Brain pericyte (primary cell): Measurements from ENCODE around the gene CTNNA1.

Source experiments
- DNase-seq: peaks from one replicate; pipeline ENCODE4 v3.0.0-alpha.2; 2012; ENCODE audit warnings: low read depth, low spot score

Gene CTNNA1

GRCh38 chr5:138948471-138949222, 195.4 kb downstream of the CTNNA1 start:
- peak; percentile 59 for DNase-seq

GRCh38 chr5:138949223-138949574, 196.0 kb downstream of the CTNNA1 start:
- DNase-seq = no peak

- DNase-seq = no peak
These were observed 196.8 kb downstream of the CTNNA1 start for GRCh38 chr5:138949988-138950387.

- no peak for DNase-seq
These were observed 197.3 kb downstream of the CTNNA1 start for GRCh38 chr5:138950421-138951031.

- no peak for DNase-seq
These were observed 198.1 kb downstream of the CTNNA1 start for GRCh38 chr5:138951091-138951985.

GRCh38 chr5:138951986-138952735, 198.9 kb downstream of the CTNNA1 start:
- no peak for DNase-seq

- no peak for DNase-seq
These were observed 199.7 kb downstream of the CTNNA1 start for GRCh38 chr5:138952962-138953361.

GRCh38 chr5:138953387-138954256, 200.4 kb downstream of the CTNNA1 start:
- DNase-seq = no peak

- DNase-seq = no peak
These were observed 201.2 kb downstream of the CTNNA1 start for GRCh38 chr5:138954257-138955012.

- DNase-seq = no peak
These were observed 201.9 kb downstream of the CTNNA1 start for GRCh38 chr5:138955013-138955660.

- no peak for DNase-seq
These were observed 202.6 kb downstream of the CTNNA1 start for GRCh38 chr5:138955671-138956295.

GRCh38 chr5:138956801-138957200, 203.6 kb downstream of the CTNNA1 start:
- DNase-seq = no peak

GRCh38 chr5:138960145-138960692, 207.0 kb downstream of the CTNNA1 start:
- DNase-seq = no peak

GRCh38 chr5:138961221-138961620, 208.0 kb downstream of the CTNNA1 start:
- no peak for DNase-seq

- DNase-seq = no peak
These were observed 208.5 kb downstream of the CTNNA1 start for GRCh38 chr5:138961729-138962128.

GRCh38 chr5:138962614-138963370, 209.6 kb downstream of the CTNNA1 start:
- DNase-seq = no peak

GRCh38 chr5:138963763-138964371, 210.6 kb downstream of the CTNNA1 start:
- no peak for DNase-seq
